Medulla oblongata (tissue), 1 donor: ENCODE measurements around the gene HUNK.
"Not testable (repeated sequence)": the region's sequence is repeated elsewhere in the genome, so short reads cannot be mapped to it uniquely, and the experiment has no call there.

Source experiments
- DNase-seq: peaks from one replicate; pipeline ENCODE4 v3.0.0-alpha.2; 2015; ENCODE audit errors: extremely low spot score

The HUNK gene

DNA sequence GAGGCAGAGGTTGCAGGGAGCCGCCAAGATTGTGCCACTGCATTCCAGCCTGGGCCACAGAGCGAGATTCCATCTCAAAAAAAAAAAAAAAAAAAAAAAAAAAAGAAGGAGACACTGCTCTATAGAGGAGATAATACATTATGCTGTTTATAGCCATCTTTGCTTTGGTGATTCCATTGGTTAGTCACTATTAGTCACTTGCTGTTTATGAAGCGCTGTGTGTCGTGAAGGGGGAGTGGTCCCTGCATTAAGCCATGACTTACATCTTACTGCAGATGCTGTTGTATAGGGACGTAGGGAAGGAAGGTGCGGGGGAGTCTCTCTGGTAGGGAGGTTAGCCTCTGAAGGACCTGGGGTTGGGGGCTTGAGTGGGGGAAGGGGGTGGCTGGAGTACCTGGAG lies 48.3 kb downstream of the HUNK start:
- DNase-seq, result no peak

DNA sequence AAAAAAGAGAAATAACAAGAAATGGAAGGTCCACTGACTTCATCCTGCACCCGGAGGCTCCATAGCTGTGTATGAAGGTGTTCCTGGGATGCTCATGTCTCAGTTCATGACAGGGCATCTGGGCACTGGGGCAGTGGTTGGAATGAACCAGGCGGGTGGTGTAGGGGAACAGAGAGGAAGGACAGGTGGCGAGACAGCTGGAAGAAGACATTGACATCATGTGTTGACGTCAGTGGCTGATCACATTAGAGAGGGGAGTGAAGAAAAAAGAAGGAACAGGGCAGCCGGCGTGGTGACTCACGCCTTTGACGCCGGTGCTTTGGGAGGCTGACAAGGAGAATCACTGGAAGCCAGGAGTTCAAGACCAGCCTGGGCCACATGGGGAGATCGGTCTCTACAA lies 50.1 kb downstream of the HUNK start:
- DNase-seq, result no peak

DNA sequence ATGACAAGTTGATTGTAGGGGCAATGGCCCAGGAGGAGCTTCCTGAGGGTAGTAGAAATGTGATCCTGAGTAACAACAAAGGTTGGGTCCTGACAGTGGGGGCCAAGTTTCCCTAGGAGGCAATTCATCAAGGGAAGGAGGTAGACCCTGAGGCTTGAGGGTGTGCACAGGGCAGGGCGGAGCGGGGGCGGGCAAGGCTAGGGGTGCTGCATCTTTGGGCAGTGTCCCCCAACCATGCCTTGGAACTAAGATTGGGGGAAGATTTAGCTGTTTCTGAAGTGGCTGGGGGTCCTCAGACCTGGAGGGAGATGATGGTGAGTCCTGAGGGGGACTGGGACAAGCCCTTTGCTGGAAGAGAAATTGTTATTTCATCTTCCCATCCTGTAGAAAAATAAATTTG lies 50.9 kb downstream of the HUNK start:
- DNase-seq, result no peak

DNA sequence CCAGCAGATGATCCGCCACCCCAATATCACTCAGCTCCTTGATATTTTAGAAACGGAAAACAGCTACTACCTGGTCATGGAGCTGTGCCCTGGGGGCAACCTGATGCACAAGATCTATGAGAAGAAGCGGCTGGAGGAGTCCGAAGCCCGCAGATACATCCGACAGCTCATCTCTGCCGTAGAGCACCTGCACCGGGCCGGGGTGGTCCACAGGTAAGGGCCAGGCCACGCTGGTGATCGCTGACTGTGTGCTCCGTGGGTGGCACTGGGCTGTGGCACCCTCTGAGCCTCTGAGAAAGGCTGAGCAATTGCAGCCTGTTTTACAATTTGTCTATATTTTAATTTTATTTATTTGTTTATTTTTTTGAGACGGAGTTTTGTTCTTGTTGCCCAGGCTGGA lies 51.7 kb downstream of the HUNK start:
- no peak for DNase-seq

DNA sequence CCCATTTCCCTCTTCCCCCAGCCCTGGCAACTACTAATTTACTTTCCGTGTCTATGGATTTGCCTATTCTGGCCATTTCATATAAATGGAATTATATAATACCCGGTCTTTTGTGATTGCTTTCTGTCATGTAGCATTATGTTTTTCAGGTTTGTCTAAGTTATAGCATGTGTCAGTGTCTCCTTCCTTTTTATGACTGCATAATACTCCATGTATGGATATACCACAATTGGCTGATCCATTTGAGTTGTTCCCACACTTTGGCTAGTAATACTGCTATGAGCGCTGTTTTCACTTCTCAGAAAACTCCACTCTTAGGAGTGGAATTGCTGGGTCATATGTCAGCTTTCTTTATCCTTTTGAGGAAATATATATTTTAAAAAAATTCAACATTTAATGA lies 53.7 kb downstream of the HUNK start:
- no peak for DNase-seq

DNA sequence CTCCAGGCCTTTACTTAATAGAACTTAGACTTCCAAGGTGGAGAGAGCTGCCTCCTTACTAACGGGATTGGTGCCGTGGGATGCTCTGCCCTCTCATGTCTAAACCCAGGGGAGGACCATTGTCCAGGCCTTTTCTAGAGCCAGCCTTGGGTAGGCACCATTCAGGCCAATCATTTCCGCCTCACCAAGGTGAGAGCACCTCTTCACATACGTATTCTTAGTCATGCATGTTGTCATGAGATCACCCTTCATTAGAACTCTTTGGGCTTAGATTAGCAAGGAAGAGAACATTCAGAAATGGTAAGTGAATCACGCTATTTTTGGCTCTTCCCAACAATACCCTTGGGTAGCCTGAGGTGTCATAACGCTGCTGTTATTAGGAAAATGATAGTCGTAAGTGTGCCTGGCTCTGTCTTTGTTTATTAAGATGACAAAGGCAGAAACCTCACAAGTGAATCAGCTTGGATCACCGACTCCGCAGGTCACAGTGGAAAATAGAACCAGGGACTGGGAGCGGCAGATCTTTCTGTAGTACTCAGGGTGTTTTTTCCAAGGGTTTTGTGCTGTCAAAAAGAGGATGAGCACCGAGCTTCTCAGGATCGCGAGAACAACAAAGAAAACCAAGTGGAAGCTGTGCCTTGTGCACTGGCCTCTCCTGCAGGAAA lies 55.0 kb downstream of the HUNK start:
- no peak for DNase-seq

DNA sequence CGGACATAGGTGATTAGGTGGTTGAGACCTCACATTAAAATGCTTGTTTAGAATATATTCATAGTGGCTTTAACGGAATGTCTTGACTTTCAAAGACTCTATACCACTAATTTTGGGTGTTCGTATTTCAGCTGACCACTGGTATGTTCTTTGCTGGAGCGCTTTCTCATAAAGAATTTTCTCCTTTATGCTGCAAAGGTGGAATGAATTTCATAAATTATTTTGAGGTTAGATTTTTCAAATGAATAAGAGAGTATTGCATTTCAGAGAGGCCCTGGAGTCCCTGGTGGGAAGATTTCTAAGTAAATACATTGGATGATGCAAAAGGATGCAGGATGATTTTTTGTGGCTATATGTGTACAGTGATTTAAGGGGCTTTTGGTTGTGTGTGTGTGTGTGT lies 55.8 kb downstream of the HUNK start:
- no peak for DNase-seq

DNA sequence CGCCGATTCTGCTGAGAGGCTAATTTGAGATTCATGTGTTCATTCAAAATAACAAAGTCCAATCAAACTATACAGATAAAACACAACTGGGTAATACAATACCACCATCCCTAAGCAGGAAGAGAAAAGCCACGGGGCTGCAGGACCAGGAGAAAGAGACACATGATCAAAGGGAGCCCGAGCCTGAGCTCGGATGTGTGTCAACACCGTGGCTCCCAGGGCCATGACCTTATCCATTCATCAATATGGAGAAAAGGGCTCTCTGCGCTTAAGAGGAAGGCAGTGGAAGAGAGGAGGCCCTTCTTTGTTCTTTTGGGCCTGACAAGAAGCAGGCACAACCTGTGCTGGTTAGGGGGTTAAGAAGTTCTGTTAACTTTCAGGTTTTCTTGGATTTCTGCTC lies 56.7 kb downstream of the HUNK start:
- no peak for DNase-seq

DNA sequence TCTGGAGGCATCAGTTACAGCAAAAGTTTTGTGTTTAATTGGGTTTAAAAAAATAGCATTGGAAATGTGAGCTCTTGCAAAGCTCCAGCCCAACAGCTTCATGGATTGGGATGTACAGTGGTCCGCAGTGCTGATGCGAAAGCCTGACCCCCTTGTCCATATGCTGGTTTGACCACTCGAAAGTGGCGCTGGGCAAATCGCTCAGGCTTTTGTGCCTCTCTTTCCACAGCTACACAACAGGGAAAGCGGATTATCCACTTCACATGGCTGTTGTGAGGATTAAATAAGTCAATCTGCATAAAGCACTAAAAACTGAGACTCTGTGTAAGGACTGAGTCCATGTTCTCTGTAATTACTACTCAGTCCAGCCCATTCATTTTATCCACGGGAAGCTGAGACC lies 57.2 kb downstream of the HUNK start:
- DNase-seq, result no peak

DNA sequence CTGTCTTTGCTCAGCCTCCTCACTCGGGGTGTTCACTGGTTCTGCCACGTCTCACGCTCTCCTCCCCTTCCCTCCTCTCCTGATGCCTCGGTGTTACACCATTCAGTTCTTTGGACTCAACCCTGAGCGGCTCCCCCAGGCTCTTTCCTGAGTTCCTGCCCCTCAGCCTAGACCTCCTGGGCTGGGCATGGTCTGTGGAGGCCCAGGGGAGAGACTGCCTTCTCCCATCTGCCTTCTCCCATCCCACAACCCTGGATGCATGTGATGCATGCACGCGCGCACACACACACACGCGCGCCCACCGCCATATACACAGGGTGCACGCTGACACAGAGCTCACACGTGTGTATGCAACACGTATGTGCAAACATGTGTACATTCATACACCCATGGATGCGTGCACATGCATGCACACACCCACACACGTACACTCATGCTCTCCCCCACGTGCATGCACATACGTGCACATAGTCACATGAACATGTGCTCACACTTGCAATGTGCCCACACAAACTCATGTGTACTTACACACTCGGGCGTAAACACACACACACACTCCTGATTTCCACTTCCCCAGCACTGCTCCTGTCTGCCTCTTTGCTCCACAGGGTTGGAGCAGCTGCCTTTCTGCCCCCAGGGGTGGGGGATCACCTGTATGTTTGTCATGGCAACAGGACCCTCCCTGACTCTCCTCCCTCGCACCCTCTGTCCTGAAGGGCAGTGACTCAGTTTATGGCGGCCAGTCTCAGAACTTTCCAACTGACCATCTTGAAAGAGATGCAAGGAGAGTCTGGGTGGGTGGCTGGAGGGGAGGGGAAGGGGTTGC lies 59.0 kb downstream of the HUNK start:
- no peak for DNase-seq

DNA sequence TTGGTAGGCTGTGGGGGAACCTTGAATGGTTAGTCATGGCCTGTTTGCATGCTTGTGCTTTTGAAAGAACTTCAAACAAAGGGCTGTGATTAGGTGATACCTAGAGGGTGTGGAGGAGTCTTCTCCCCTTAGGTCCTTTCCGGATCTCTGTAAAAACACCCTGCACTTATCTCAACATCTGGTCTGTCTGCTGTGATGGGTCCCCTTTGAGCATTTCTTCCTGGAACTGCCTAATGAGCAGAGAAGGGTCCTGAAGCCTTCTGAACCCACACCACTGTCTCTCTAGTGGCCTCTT lies 59.6 kb downstream of the HUNK start:
- DNase-seq, result no peak

DNA sequence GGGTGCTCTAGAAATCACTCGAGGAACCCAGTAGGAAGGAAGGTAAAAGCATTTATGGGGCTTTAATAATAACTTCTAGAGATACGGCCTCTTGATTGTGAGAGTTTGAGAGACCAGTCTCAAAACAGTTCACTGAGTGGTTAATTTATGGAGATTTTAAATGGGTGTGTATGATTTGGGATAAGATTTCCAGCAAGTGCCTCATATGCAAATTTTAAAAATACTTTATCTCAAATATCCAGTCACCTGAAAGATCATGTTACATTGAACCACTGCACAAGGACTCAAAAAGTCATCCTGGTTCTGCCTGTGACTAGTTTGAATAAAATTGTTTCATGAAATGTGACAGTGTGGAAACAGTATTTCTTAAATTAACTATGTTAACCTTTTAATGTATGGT lies 64.5 kb downstream of the HUNK start:
- DNase-seq, result no peak

DNA sequence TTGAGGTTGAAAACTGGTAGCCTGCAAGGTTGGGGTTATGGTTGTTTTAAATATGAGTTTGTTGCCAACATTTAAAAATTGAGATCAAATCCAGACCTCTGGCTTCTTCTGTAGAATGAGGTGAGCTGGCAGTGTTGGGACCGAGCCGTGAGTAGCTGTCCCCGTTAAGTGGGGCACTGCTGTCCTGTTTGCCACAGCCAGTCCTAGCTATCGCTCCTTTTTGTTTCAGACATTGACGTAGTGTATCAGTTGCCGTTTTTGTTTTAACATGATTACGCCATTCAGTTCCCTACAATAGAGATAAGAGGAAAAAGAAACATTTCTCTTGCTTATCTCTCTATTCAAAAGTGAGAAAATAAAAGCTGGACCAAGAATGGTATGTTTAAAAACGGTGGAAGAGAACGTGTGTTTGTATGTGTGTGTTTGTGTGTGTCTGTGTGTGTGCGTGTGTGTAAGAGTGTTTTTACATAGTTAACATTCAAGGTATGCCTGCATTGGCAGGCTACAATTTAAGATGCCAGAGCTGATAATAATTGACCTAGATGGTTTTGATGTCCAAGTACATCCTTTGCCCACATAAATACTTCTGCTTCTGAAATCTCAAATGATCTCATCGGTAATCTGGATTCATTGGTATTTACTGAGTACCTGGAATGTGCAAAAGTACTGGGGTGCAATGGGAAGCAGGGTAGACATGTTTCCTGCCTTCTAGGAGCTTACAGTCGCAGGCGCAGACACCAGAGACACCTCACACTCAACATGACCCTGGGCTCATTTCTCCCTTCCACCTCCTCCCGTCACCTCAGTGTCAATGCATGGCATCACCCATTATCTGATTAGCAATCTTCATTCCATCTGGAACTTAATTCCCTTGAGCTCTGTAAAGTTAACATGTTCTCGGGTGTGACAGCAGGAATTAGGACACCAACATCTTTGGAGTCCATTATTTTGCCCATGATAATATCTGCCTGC lies 65.8 kb downstream of the HUNK start:
- DNase-seq, result no peak

DNA sequence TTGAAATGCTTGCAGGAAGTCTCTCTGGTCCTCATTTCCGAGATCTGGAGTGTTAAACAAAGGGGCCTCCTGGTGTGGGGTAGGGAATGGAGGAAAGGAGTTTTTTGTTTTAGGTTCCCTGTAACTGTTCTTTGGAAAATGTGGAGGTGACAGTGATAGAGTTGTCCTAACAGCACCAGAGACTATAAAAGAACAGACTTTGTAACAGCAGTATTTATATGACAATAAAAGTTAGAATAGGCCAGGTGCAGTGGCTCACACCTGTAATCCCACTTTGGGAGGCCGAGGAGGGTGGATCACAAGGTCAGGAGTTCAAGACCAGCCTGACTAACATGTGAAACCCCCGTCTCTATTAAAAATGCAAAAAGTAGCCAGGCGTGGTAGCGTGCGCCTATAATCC lies 68.9 kb downstream of the HUNK start:
- no peak for DNase-seq

DNA sequence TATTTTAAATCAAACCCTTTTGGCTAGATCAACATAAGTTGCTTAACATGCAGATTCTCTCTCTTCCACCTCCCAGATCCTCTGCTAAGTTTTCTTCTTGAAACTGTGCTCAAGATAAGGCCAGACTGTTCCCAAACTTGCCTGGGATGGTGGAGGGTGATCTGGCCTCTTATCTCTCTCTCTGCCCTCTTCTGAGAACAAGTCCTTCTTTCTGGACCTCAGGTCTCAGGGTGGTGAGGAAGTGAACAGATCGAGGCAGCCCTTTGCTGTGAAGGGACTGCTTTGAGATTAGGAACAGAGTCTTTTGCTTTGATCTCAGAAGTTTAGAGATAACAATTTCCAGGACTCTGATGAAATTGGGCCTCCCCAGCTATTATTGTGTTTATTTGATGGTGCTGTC lies 70.7 kb downstream of the HUNK start:
- no peak for DNase-seq

DNA sequence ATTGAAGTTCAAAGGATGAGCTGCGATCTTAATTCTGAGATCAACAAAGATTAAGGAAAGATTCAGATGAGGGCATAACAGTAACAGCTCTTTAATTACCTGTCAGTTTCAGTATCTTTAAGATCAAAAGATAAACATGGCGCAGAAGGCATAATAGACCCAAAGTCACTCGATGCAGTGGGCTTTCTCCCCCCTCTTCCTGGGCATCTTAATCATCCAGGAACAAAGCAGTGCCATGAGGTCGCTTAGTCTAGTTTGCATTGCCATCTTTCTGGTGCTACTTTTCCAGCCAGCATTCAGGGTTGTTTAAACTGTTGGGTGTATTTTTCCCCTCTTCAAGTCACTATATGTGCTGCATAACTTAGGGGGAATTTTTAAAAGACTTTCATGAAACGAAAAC lies 72.3 kb downstream of the HUNK start:
- no peak for DNase-seq

DNA sequence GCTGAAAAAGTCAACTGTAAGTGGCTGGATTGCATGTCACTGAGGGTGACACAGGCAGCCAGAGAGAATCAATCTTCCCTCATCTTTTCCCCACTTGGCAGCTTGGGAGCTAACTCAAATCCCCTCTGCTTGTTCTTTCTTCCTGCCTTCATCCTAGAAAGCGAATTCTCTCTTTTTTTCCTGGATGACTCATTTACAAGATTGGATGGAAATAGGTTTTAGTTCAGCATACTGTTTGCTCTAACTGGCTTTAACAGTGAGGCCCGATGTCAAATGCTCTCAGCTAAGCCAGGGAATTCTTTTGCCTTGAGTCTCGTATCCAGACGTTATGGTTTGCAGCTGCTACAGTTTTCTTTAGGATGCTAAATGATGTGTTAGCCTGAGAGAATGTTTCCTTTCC lies 72.7 kb downstream of the HUNK start:
- no peak for DNase-seq

DNA sequence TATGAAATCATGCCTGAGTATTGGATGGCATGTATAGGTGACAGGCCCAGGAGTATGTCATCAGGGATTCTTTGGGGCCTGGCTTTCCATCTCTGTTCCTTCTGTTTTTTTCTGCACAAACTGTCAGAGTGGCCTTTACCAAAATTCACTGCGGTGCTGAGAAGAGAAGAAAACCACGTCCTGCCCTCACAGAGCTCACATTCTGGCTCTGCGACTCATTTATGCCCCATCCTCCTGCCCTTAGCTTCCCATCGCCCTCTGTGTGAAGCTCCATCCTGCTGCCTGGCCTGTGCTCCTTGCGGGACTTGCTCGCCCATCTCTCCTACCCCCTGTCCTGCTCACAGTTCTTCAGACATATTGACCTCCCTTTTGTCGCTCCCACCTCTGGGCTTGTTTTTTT lies 73.4 kb downstream of the HUNK start:
- DNase-seq, result no peak

DNA sequence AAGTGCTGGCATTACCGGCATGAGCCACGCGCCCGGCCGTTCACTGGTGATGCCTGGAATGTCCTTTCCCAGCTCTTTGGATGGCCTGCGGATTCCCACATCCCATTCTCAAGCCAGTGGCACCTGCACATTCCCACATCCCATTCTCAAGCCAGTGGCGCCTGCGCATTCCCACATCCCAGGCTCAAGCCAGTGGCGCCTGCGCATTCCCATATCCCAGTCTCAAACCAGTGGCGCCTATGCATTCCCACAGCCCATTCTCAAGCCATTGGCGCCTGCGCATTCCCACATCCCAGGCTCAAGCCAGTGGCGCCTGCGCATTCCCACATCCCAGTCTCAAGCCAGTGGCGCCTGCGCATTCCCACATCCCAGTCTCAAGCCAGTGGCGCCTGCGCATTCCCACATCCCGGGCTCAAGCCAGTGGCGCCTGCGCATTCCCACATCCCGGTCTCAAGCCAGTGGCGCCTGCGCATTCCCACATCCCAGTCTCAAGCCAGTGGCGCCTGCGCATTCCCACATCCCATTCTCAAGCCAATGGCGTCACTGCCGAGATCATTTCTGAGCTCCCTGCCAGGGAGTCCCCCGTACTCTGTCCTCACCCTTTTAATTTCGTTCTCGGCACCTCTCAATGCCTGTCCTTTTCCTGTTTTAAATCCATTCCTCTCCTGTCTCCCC lies 74.2 kb downstream of the HUNK start:
- not testable (repeated sequence) for DNase-seq

DNA sequence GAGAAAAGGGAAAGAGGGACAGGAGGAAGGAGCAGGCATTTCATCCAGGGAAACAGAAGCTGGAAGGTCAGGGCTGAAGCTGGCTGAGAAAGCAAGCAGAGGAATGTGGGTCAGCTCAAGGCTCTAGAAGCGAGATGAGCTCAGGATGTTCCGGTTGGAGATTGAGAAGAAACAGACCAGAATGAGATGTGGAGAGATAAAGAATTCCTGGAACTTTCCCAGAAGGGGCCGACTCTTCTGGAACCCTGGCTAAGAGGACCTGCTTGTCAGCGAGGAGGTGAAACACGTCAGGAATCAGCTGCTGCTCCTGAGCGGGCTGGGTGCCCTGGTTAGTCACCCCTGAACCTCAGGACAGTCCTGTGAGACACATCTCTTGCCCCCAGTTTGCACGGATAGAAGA lies 75.9 kb downstream of the HUNK start:
- no peak for DNase-seq

DNA sequence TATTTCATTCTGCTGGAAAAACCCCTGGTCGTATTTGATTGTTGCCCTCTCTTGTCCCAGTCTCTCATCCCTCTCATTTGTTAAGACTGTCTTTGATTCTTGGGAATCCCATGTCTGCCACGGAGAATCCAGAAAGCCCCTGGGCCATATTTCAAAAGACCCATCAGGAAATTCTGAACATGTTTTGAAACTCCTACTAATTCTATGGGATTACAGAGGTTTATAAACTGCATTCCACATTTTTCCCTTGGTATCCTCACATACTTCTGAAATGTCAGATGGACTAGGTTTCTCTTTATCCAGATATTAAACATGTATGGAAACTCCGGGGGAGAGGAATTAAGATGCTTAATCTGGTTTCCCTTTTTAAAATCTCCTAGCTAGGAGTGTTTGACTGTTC lies 80.0 kb downstream of the HUNK start:
- no peak for DNase-seq

DNA sequence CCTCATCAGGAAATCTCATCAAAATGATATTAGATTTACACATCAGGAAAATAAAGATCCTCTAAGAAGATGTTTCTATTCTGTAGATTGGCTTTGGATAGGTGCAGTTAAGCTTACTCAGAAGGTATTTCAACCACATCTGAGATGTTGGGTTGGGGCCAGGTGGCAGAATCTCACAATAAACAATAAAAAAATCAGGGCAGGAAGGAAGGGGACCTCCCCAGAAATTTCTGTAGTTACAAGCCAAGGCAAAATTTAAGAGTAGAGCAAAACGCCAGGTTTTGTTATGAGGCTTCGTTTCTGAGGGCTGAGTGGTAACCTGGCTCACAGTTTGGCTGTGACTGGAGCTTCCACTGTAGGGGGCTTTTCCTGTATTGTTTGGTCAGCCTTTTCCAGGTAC lies 84.8 kb downstream of the HUNK start:
- no peak for DNase-seq
